Karpas-422 (cell line): ENCODE results near the gene OR56A3. TPM values are rescaled to one million over a fixed set of nuclear protein-coding genes. Genes with fewer than 3 reads are reported as not detected.

Experiments used
- DNase-seq: peaks from one replicate; pipeline ENCODE4 v3.0.0-alpha.2; 2015
- H2AFZ ChIP-seq: fragments of 200-600 bp; sonication (generic); 2 replicates; pipeline ENCODE4 v1.6.1; 2014; ENCODE audit warnings: antibody characterized with exemption, low read length, mixed read lengths
- H3K27ac ChIP-seq: fragments of 200-600 bp; sonication (generic); 2 replicates; pipeline ENCODE4 v1.5.1; 2014; ENCODE audit warnings: mild to moderate bottlenecking, low read length, moderate library complexity
- H3K27me3 ChIP-seq: fragments of 200-600 bp; sonication (generic); 2 replicates; pipeline ENCODE4 v1.6.1; 2014; ENCODE audit warnings: low read length, mixed read lengths
- H3K36me3 ChIP-seq: fragments of 200-600 bp; sonication (generic); 2 replicates; pipeline ENCODE4 v1.6.1; 2014; ENCODE audit warnings: low read length, mixed read lengths; ENCODE audit not compliant: insufficient read depth
- H3K4me1 ChIP-seq: fragments of 200-600 bp; sonication (generic); 2 replicates; pipeline ENCODE4 v1.6.1; 2014; ENCODE audit warnings: mild to moderate bottlenecking, low read length, mixed read lengths
- H3K4me2 ChIP-seq: fragments of 200-600 bp; sonication (generic); 2 replicates; pipeline ENCODE4 v1.6.1; 2014; ENCODE audit warnings: low read length, low read depth, mild to moderate bottlenecking; ENCODE audit not compliant: poor library complexity, severe bottlenecking
- H3K4me3 ChIP-seq: fragments of 200-600 bp; sonication (generic); 2 replicates; pipeline ENCODE4 v1.5.1; 2014; ENCODE audit warnings: mild to moderate bottlenecking, antibody characterized with exemption, low read length, mixed read lengths
- H3K79me2 ChIP-seq: fragments of 200-600 bp; sonication (generic); 2 replicates; pipeline ENCODE4 v1.6.1; 2014; ENCODE audit warnings: mild to moderate bottlenecking, low read length, mixed read lengths
- H3K9ac ChIP-seq: fragments of 200-600 bp; sonication (generic); 2 replicates; pipeline ENCODE4 v1.6.0; 2014; ENCODE audit warnings: low read length
- H3K9me2 ChIP-seq: fragments of 200-600 bp; sonication (generic), shearing (Covaris generic); replicated peaks from 2 replicates; pipeline ENCODE4 v1.6.0; 2014; ENCODE audit warnings: mild to moderate bottlenecking, low read length, moderate library complexity; ENCODE audit not compliant: insufficient read depth
- H3K9me3 ChIP-seq: fragments of 300-700, 200-600 bp; sonication (generic); 2 replicates; pipeline ENCODE4 v1.6.1; 2014; ENCODE audit warnings: low read length, mixed read lengths
- H4K20me1 ChIP-seq: fragments of 200-600 bp; sonication (generic); 2 replicates; pipeline ENCODE4 v1.6.1; 2014; ENCODE audit warnings: mild to moderate bottlenecking, antibody characterized with exemption, low read length, low read depth; ENCODE audit not compliant: insufficient read depth
- total RNA-seq: library from RNA; depleted of rRNA; stranded (reverse); fragments of >200 nt; shearing (Covaris generic); gene quantifications from 2 replicates; pipeline ENCODE4 v1.2.3, GENCODE V29; 2014; ENCODE audit warnings: low replicate concordance; rRNA removed

Gene OR56A3
- not detected in 2 replicates for total RNA-seq

GRCh38 chr11:5941951-5942350 lies at the start of gene OR56A3:
Gene OR56A3, plus strand, starts transcription at chr11:5942251. Its CDS starts 5,096 bp downstream, at chr11:5947347.
- Histone ChIP-seq H3K27ac (no peak within 1 kb of the TSS), H2AFZ (no peak within 1 kb of the TSS), H3K79me2 (no peaks in the 10 kb centered on the region), H3K4me1 (no peaks in the 10 kb centered on the region), H3K27me3 (no peaks in the 10 kb centered on the region), H3K36me3 (no peaks in the 10 kb centered on the region), H3K4me2 (no peak within 1 kb of the TSS), H4K20me1 (no peaks in the 10 kb centered on the region), H3K9me3 (no peaks in the 10 kb centered on the region), H3K9ac (no peak within 1 kb of the TSS), H3K9me2 (no peaks in the 10 kb centered on the region), H3K4me3 (no peak within 1 kb of the TSS)
- no peak for DNase-seq

GRCh38 chr11:5892908-5893307 lies 49.1 kb upstream of the OR56A3 start, which contains the start of gene OR52E5:
Gene OR52E5, plus strand, starts transcription at chr11:5893208. Its CDS starts 7,569 bp downstream, at chr11:5900777.
- no peak for DNase-seq
- Histone ChIP-seq H3K4me1 (no peaks in the 10 kb centered on the region), H2AFZ (no peak within 1 kb of the TSS), H3K36me3 (no peaks in the 10 kb centered on the region), H3K79me2 (no peaks in the 10 kb centered on the region), H3K27ac (no peak within 1 kb of the TSS), H3K4me2 (no peak within 1 kb of the TSS), H3K27me3 (no peaks in the 10 kb centered on the region), H3K9me2 (no peaks in the 10 kb centered on the region), H4K20me1 (no peaks in the 10 kb centered on the region), H3K9me3 (no peaks in the 10 kb centered on the region), H3K9ac (no peak within 1 kb of the TSS), H3K4me3 (no peak within 1 kb of the TSS)

- Histone ChIP-seq H3K9me2 (no peaks in the 10 kb centered on the region), H4K20me1 (no peaks in the 10 kb centered on the region), H3K27ac (no peak overlapping the region), H3K9me3 (no peaks in the 10 kb centered on the region), H3K27me3 (no peaks in the 10 kb centered on the region), H2AFZ (no peak overlapping the region), H3K4me1 (no peaks in the 10 kb centered on the region), H3K79me2 (no peaks in the 10 kb centered on the region), H3K4me2 (no peak overlapping the region), H3K9ac (no peak overlapping the region), H3K36me3 (no peaks in the 10 kb centered on the region), H3K4me3 (no peak overlapping the region)
- DNase-seq = no peak
Measured at GRCh38 chr11:5899534-5899933, 42.5 kb upstream of the OR56A3 start.

- Histone ChIP-seq H3K27me3 (no peaks in the 10 kb centered on the region), H3K9ac (no peak overlapping the region), H3K9me2 (no peaks in the 10 kb centered on the region)
Measured at GRCh38 chr11:5910540-5910939, 31.5 kb upstream of the OR56A3 start.

GRCh38 chr11:5922749-5923426 lies 19.2 kb upstream of the OR56A3 start:
- Histone ChIP-seq H3K27me3 (no peaks in the 10 kb centered on the region), H2AFZ (no peak overlapping the region), H3K4me3 (no peak overlapping the region), H3K27ac (no peak overlapping the region), H3K9me3 (no peaks in the 10 kb centered on the region), H3K9ac (no peak overlapping the region), H3K4me2 (no peak overlapping the region), H3K9me2 (no peaks in the 10 kb centered on the region), H4K20me1 (no peaks in the 10 kb centered on the region), H3K4me1 (no peaks in the 10 kb centered on the region), H3K36me3 (no peaks in the 10 kb centered on the region), H3K79me2 (no peaks in the 10 kb centered on the region)
- no peak for DNase-seq

More at GRCh38 chr11:5910540-5910939, 31.5 kb upstream of the OR56A3 start:
- H3K79me2 ChIP-seq = no peaks in the 10 kb centered on the region
- H3K36me3 ChIP-seq = no peaks in the 10 kb centered on the region
- H3K4me1 ChIP-seq = no peaks in the 10 kb centered on the region
- no peaks in the 10 kb centered on the region for H3K9me3 ChIP-seq
- H3K27ac ChIP-seq = no peak overlapping the region
- H4K20me1 ChIP-seq = no peaks in the 10 kb centered on the region
- no peak for DNase-seq
- H3K4me3 ChIP-seq = no peak overlapping the region
- H3K4me2 ChIP-seq = no peak overlapping the region
- H2AFZ ChIP-seq = no peak overlapping the region

GRCh38 chr11:5923427-5923776 lies 18.6 kb upstream of the OR56A3 start:
- Histone ChIP-seq H3K4me2 (no peak overlapping the region), H3K79me2 (no peaks in the 10 kb centered on the region), H3K27ac (no peak overlapping the region), H3K9me3 (no peaks in the 10 kb centered on the region), H3K4me1 (no peaks in the 10 kb centered on the region), H4K20me1 (no peaks in the 10 kb centered on the region), H2AFZ (no peak overlapping the region), H3K9me2 (no peaks in the 10 kb centered on the region), H3K27me3 (no peaks in the 10 kb centered on the region), H3K9ac (no peak overlapping the region), H3K4me3 (no peak overlapping the region), H3K36me3 (no peaks in the 10 kb centered on the region)
- no peak for DNase-seq

GRCh38 chr11:5923794-5924193 lies 18.3 kb upstream of the OR56A3 start:
- H3K36me3 ChIP-seq = no peaks in the 10 kb centered on the region
- no peak overlapping the region for H2AFZ ChIP-seq
- no peaks in the 10 kb centered on the region for H3K4me1 ChIP-seq

GRCh38 chr11:5928271-5928670 lies 13.8 kb upstream of the OR56A3 start:
- DNase-seq = no peak
- no peaks in the 10 kb centered on the region for H3K36me3 ChIP-seq
- no peaks in the 10 kb centered on the region for H4K20me1 ChIP-seq
- H3K4me2 ChIP-seq = no peak overlapping the region
- H3K4me3 ChIP-seq = no peak overlapping the region
- H3K27me3 ChIP-seq = no peaks in the 10 kb centered on the region
- H3K79me2 ChIP-seq = no peaks in the 10 kb centered on the region
- H3K9me3 ChIP-seq = no peaks in the 10 kb centered on the region
- no peak overlapping the region for H3K27ac ChIP-seq
- no peak overlapping the region for H3K9ac ChIP-seq
- H3K9me2 ChIP-seq = no peaks in the 10 kb centered on the region
- no peak overlapping the region for H2AFZ ChIP-seq
- no peaks in the 10 kb centered on the region for H3K4me1 ChIP-seq

More at GRCh38 chr11:5923794-5924193, 18.3 kb upstream of the OR56A3 start:
- Histone ChIP-seq H3K4me2 (no peak overlapping the region), H3K27me3 (no peaks in the 10 kb centered on the region), H3K9me2 (no peaks in the 10 kb centered on the region), H3K9ac (no peak overlapping the region), H3K27ac (no peak overlapping the region), H4K20me1 (no peaks in the 10 kb centered on the region), H3K79me2 (no peaks in the 10 kb centered on the region), H3K4me3 (no peak overlapping the region), H3K9me3 (no peaks in the 10 kb centered on the region)
- DNase-seq = no peak
